IPS-11a (cell line): ENCODE measurements around the gene TMEM200A.
"Not testable (repeated sequence)": the region's sequence is repeated elsewhere in the genome, so short reads cannot be mapped to it uniquely, and the experiment has no call there.

Source experiments
- H3K4me3 ChIP-seq: one replicate; pipeline ENCODE4 v1.5.1; 2013; ENCODE audit warnings: low read depth, low read length, control low read depth

TMEM200A gene

DNA sequence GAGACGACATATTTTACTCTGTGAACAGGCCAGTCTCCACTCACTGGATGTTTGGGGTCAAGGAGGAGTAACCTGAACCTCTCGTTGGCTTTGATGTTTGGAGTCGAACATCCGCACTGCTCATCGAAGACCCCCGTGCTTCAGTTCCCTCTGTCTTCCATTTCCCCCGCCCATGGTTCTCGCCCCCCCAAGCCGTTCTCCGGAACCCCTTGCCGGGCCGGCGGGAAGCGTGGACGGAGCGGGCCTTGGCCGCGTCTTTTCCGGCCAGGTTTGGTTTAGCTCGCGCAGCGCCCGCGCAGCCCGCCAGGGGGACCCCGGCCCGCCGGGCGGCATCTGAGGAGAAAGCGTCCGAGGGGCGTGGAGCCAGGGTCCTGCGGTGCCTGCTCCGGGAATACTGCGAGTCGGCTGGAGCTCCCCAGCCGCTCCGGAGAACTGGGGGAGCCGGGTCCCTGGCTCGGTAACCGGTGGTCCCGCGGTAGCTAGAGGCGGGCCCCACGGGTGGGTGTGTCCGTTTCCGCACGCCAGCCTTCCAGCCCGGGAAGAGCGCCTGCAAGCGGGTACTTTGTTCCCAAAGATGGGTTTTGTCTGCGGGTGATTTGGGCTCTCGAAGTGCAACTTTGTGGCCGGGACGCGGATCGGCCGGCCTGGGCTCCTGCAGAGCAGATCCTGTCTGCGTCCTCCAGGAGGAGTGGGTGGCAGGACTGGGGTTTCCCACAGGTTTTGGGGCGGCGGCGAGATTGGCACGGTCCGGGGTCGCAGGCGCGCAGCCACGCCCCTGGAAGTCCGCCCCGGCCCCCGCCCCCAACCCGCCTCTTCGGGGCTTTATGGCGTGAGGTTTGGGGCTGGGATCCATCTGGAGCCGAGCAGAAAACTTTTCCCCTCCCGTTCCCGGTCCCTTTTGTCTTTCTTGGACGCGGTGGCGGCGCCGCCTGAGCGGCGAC lies at the start of gene TMEM200A:
Gene TMEM200A, plus strand, starts transcription at position 852 of the 941 bp plus-strand sequence. CDS start 74,406 bp downstream, outside the sequence.
- H3K4me3 ChIP-seq = peak within 1 kb of the TSS; percentile 80

DNA sequence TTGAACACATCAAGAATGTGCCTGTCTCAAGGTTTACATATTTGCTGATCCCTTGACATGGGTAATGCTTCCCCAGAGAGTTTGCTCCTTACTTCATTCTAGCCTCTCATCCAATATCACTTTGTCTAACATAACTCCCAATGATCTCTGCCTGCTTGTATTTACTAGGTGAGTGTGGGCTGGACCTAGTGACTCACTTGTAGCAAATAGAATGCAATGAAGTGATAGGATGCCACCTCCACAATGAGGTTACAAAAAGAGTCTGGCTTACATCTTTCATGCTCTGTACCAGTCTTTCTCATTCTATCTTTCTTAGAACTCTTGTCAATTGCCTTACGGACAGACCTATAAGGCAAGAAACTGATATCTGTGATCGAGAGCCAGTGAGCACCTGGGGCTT lies 44.9 kb upstream of the TMEM200A start:
- H3K4me3 ChIP-seq = no peak overlapping the region

DNA sequence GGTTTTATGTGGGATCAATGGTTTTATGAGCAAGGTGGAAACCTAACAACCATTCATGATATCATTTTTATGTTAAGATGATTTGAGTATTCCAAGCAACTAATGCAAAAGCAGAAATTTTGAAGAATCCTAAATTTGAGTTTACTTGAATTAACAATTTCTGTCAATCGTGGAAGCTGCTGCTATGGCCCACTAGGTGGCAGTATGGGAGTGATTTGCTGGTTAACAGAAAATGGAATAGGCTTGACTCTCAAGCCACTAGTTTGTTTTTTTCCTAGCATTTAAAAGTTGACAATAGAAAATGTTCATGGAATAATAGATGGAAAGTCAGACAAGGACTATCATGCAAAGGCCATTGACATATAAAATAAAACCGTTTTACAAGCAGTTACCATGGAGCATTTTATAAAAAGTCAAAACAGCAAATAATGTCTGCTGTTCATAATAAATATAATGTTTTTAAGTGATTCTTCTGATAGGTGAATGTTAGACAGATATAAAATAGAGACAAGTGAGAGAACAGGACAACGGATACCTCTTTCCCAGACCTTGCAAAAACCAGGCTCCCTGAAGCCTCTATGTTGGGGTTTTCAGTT lies 43.0 kb upstream of the TMEM200A start:
- no peak overlapping the region for H3K4me3 ChIP-seq

DNA sequence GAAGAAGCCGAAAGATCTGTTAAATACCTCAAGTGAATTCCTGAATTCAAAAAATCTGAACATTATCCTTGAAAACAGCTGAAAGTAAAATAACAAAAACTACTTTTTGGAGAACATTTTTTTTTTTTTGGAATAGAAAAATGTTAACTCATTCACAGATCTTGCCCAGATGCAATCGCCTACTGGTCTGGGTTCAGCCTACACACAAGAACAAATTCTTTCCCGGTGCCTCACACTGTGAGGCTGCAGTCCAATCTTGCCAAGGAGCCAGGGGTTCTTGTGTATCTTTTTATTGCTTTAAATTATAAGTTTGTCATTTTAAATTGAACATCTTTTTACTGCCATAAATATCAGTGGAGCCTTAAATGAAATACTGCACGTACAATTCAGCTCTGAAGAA lies 41.2 kb upstream of the TMEM200A start:
- H3K4me3 ChIP-seq = no peak overlapping the region

DNA sequence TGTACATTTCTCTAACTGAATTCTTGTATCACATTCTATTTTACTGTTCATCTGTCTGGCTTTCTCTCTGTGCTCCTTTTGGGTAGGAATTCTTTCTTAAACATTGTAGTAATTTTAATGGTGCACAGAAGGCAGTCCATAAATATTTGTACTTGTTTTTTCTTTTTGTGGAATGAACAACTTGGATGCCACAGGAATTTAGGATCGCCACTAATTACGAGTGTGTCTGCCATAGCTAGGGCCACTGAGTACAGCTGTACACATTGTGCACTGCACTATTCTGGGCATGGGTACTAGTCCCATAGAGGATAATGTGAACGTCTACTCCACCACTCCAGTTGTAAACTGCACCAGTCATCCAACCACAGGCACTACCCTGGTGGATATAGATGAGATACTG lies 39.3 kb upstream of the TMEM200A start:
- no peak overlapping the region for H3K4me3 ChIP-seq

DNA sequence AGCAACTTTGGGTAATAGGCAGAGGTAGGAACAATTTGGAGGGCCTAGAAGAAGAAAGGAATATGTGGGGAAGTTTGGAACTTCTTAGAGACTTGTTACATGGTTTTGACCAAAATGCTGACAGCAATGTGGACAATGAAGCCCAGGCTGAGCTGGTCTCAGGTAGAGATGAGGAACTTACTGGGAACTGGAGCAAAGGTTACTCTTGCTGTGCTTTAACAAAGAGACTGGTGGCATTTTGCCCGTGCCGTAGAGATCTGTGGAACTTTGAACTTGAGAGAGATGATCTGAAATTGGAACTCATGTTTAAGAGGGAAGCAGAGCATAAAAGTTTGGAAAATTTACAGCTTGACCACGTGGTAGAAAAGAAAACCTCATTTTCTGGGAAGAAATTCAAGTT lies 28.3 kb upstream of the TMEM200A start:
- H3K4me3 ChIP-seq = no peak overlapping the region

GRCh38 chr6:130346324-130346723 lies 19.5 kb upstream of the TMEM200A start:
- not testable (repeated sequence) for H3K4me3 ChIP-seq

GRCh38 chr6:130354322-130354721 lies 11.5 kb upstream of the TMEM200A start:
- H3K4me3 ChIP-seq = no peak overlapping the region

DNA sequence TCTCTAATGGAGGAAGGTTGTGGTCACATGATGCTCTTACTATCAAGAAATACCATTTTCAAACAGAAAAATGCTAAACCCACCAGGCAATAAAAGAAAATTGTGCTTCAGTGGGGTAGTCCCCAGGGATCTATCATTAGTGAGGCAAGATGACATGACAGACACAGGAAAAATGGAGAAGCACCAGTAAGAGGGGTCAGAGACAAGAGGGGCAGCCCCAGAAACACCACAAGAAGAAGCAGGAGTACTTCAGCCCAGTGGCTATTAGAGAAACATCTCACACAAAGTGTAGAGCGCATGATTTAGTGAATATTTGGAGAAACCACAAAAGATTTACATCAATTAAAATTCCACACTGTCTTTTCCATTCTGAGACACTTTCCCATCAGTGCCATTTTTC lies 10.2 kb upstream of the TMEM200A start:
- H3K4me3 ChIP-seq = no peak overlapping the region

DNA sequence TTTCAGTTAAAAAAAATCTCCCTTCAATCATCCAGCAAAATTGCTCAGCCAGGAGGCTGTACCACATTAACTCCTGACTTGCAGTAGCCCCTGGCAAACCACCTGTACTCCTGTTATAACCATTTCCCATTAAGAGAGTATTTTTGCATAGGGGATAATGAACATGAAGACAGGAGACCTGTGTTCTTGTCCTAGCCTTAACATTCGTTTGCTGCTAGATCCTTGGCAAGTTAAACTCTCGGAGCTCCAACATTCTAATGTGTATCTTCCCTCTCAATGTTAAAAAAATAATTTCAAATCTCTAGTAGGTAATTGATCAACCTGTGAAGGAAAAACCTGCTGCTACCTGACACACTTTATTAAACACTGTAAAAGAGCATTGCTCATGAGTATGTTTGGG lies 8.4 kb upstream of the TMEM200A start:
- H3K4me3 ChIP-seq = no peak overlapping the region

DNA sequence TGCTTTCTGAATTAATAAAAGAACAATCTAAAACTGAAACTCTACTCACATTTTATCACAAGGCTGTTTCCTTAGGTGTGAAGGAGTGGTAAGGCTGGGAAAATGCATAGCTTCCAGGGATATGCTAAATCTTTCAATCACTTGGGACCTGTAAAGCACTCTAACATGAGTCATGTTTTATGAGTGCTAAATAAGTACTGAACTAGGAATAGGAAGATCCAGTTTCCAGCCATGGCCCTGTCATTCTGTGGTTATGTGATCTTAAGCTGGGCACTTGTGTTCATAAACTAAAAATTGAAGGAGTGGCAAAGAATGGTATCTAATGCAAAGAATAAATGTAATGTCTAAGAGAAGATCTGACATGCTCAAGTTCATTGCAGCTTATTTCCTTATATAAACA lies 6.1 kb upstream of the TMEM200A start:
- no peak overlapping the region for H3K4me3 ChIP-seq

GRCh38 chr6:130362128-130362527 lies 3.7 kb upstream of the TMEM200A start:
- no peak overlapping the region for H3K4me3 ChIP-seq

DNA sequence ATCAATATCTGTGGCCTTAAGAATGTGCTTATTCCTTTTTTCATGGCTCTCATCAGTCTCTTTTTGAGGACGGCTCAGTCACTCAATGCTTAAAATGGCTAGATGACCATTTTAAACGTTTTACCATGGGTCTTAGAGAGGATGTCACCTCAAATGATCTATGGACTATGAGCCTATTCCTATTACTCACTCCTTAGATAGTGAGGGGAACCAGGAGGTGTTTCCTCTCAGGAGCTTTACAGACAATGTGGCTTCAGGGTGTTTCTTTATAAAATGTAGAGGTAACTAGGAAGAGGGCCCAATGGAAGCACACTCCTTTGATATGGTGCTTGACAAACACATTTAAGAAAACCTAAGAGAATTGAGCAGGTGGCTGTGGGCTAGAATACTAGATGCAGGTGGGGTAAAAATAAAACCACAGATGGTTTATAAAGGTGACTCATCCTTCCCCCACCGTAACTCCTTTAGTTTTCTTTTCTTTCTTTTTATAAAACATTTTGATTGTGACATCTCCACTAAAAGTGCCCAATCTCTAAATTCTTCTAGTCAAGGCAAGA lies 1.5 kb upstream of the TMEM200A start:
- no peak overlapping the region for H3K4me3 ChIP-seq

- H3K4me3 ChIP-seq = peak overlapping the region; percentile 80
These were observed 539 bp downstream of the TMEM200A start for GRCh38 chr6:130366107-130367005.

GRCh38 chr6:130367767-130368166 lies 1.9 kb downstream of the TMEM200A start:
- H3K4me3 ChIP-seq = no peak overlapping the region

- no peak overlapping the region for H3K4me3 ChIP-seq
These were observed 2.8 kb downstream of the TMEM200A start for GRCh38 chr6:130368576-130368975.

- no peak overlapping the region for H3K4me3 ChIP-seq
These were observed 4.0 kb downstream of the TMEM200A start for GRCh38 chr6:130369831-130370230.

GRCh38 chr6:130371921-130372420 lies 6.2 kb downstream of the TMEM200A start:
- H3K4me3 ChIP-seq = no peak overlapping the region

DNA sequence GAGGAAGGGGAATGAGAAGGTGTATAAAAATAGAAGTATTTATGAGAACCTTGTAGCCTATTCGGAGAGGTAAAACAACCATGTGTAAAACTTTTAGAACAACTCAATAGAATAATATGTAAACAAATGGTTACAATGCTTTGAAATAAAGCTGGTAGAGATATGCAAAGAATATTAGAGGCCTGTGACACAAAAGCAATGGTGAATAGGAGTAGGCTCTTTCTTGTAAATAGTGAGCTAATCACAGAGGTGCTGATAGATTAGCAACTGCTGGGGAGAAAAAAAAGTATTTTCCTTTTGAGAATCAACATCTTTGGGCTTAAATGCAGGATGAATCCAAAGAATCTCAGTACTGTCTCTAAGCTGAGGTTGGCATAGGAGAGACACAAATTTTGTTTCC lies 7.0 kb downstream of the TMEM200A start:
- H3K4me3 ChIP-seq = no peak overlapping the region

- H3K4me3 ChIP-seq = no peak overlapping the region
These were observed 8.2 kb downstream of the TMEM200A start for GRCh38 chr6:130373992-130374391.

GRCh38 chr6:130376936-130377335 lies 11.1 kb downstream of the TMEM200A start:
- no peak overlapping the region for H3K4me3 ChIP-seq
